DMS53 treated with DMSO at 0.1 percent for 48 hours (cell line): ENCODE measurements around the gene AZU1.

Experiments
- DNase-seq: peaks from one replicate; lab custom pipeline; 2025; ENCODE audit not compliant: unreplicated experiment; lab: John Stamatoyannopoulos, UW

AZU1 gene

GRCh38 chr19:797528-798414 lies 29.9 kb upstream of the AZU1 start:
- DNase-seq: peak; percentile 55

DNA sequence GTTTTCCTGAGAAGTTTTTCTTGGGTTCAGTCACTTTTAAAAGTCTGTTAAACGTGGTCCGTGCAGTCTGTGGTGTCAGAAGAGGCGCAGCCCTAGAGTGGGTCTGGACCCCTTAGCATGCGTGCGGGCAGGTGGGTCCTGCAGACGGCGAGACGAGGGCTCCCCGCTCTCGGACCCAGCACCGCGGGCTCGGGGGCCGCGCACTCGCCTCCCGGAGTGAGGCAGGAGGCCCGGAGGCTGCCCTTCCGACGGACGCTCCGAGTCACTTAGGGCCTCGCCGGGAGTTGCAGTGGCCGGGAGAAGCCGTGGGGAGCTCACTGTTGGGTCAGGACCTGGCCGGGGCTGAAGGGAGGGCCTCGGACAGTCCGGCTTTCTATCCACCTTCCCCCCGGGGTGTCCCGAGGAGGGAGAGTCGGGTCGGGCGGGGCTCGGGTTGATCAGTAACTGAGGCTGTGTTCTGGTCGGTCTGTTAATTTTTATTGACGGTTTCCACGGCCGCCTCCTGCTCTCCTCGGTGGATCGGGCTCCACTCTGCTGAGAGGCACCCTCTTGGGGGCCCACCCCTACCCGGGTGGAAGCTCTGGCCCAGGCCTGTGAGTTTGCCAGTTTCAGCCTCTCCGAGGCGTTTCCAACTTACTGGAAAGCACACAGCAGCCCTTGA lies 29.1 kb upstream of the AZU1 start:
- DNase-seq: no peak

DNA sequence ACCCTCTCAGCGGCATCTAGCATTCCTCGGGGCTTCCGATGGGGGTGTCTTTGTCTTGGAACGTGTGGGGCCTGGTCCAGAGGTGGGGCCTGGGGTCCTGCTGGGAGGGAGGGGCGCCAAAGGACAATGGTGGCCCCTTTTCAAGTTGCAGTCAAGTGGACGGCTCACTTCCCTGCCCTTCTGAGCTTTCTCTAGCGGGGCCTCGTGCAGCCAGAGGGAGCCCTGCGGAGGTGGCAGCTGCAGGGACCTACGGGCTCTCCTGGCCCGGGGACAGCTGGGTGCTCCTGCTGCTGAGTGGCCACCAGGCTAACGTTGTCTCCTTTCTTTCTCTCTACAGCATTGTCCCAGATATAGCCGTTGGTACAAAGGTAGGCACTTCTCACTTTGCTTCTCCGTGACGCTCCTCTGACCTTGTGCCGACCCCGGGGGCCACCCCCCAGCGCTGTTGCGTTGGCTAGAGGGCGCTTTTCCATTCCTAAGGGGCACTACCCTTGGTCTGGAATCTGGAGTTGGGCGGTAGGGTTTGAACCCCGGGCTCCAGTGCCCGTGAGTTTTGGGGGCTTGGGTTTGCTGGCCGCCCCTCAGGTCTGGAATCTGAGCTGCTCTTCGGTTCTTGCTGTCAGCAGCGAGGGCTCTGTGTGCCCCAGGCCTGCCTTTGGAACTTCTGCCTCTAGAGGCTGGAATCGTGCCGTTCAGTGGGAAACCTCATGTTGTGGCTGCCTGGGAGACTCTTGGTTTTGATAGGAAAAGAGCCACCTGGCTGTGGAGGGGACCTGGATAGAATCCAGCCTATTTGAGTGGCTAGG lies 28.4 kb upstream of the AZU1 start:
- no peak for DNase-seq

DNA sequence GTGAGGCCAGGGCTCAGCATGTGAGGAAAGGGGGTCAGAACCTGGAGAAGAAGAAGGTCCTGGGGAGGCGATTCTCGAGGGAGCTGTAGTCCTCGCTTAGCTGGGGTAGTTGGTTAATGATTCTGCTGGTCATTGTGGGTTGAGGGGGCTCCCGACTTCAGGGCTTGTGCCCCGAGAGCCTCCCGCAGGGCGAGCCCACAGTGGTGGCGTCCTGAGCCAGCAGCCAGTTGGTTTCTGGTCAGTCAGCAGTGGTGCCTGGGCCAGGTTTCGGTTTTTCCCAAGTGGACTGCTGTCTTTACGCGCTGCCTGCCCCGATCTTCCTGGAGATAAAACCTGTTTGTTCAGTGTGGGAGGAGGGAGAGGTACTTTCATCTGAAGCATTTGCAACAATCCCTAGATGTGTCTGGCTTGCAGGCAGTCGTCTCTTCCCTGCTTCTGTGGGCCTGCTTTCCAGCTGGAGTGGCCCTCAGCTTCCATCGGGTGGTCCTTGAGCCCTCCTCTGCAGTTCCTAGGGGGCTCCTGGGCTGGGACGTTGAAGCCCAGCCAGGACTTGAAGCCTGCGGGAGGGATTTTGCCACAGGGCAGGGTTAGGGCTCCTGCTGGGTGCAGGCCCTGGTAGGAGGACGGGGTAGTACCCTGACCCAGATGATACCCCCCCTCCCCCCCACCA lies 27.1 kb upstream of the AZU1 start:
- DNase-seq: no peak

DNA sequence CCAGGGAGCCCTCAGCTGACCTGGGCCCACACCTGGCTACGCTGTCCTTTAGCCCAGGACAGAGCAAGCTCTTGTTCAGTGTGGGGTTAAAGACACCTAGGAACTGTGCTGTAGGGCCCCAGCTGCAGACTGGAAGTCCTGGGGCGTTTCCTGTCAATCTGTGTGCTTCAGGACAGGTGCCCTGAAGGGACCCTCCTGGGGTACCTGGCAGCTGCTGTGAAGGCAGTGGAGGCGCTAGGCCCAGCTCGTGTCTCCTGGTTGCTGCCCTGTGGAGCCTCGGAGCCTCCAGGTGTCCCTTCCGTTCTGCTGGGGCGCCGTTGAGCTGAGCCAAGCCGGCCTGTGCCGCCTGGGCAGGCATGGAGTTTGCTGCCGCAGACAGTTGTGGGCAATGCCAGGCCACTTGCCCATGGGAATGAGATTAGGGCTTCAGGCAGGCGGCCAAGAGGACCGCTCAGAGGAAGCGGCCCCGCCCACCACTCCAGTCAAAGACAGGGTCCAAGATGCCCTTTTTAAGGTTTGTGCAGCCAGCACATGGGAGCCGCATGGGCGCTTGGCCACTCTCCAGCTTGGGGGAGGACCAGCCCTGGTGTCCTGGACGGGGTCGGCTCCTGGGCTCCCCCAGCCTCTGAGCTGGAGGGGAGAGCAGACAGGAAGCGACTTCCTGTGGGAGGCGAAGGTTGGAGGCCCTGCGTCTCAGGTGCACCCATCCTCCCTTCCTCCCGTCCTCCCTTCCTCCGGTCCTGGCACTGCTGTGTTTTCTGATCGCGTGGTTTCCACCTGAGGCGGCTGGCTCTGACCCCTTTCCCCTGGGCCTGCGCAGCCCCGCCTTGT lies 26.4 kb upstream of the AZU1 start:
- DNase-seq: no peak

DNA sequence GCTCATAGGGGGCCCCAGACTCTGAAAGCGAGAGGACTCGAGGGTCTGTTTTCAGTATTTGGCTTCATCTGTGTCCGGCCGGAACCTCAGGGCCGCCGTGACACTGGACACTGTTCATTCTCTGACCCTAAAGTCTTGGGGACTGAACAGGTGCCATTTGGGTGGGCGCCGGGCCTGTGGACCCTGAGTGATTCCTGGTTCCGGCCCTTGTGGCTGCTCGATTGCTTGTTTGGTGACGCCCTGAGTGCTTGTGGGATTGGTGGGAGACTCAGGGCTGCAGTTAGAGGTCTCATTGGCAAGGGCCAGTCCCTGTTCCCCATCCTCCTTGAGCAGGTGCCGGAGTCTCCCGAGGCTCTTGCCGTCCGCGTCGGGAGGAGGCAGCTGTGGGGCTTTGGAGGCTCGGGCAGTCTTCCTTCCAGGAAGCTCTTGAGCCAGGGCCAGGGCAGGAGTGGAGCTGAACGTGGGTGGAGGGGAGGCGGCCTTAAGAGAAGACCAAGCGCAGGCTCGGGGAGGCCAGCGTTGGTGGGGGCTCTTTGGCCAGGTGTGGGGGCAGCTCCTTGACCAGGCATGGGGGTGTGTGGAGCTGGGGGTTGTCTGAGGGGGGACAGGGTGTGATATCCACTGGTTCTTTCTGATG lies 25.7 kb upstream of the AZU1 start:
- no peak for DNase-seq

GRCh38 chr19:802498-803098 lies 25.0 kb upstream of the AZU1 start:
- no peak for DNase-seq

GRCh38 chr19:803099-803561 lies 24.5 kb upstream of the AZU1 start:
- DNase-seq: no peak

DNA sequence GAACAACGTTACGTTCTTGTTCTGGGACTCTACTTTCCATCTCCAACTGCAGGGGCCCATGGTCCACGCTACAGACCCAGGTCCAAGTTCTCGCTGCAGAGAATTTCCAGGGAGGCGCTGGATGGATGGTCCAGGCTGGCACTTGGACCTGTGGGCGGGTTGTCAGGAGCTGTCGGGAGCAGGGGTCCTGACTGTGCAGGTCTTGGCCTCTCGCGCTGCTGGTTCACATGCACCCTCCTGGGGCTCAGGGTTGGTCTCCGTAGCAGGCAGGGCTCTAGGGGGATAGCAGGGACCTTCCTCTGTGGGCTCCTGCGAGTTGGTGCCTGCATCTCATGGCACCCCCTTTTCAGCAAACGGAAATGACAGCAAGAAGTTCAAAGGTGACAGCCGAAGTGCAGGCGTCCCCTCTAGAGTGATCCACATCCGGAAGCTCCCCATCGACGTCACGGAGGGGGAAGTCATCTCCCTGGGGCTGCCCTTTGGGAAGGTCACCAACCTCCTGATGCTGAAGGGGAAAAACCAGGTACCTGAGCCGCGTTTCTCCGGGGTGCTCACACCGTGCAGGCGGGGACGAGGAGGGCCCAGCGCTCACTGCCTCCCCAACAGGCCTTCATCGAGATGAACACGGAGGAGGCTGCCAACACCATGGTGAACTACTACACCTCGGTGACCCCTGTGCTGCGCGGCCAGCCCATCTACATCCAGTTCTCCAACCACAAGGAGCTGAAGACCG lies 23.8 kb upstream of the AZU1 start:
- no peak for DNase-seq

- DNase-seq: no peak
Observed at GRCh38 chr19:804419-805165, 23.0 kb upstream of the AZU1 start.

DNA sequence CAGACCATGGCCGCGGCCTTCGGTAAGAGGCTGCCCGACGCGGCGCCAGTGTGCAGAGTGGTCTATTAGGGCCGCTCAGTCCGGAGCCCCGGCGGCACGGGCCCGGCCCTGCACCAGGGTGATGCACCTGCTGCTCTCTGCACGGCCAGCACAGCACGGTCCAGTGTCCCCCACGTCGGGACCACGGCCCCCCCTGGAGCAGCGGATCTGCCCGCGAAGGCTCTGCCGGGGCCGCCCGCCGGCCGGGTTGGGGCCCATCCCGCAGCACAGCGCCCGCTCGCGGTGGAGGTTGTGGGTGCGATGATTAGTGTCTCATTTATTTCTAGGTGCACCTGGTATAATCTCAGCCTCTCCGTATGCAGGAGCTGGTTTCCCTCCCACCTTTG lies 22.5 kb upstream of the AZU1 start:
- DNase-seq: no peak

DNA sequence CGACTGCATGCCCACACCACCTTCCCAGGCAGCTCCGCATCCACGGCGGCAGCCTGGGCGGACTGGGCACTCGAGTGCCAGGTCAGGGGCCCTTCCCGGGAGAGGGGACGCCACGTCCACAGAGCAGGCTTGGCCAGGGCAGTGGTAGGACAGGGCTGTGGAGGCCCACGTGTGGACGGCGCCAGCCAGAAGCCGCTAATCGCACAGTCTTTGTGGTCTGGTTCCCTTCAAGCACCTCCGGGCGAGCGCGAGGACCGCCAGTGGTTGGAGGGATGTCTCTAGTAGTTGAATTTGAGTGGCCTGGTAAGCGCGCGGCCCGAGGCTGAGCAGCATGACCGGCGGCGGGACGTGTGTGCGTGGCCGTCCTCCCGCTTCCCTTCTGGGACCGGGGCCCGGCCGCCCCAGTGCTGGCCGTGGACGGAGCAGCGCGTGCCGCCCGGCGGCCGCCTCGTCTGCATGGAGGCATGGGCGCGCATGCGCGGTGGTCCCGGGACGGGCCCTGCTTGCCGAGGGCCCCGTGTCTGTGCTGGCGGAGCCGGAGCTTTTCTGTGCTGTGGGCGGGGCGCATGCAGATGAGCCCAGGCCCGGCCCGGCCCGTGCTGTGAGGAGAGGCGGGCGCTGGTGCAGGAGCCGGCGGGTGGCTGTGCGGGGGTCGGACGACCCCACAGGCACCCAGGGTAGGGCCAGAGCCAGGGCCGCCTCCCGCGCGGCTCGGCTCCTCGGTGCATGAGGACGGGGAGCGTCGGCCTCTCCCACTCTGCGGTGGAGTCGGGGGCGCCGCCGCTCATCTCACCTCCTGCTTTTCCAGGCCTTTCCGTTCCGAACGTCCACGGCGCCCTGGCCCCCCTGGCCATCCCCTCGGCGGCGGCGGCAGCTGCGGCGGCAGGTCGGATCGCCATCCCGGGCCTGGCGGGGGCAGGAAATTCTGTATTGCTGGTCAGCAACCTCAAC lies 21.8 kb upstream of the AZU1 start:
- DNase-seq: no peak

DNA sequence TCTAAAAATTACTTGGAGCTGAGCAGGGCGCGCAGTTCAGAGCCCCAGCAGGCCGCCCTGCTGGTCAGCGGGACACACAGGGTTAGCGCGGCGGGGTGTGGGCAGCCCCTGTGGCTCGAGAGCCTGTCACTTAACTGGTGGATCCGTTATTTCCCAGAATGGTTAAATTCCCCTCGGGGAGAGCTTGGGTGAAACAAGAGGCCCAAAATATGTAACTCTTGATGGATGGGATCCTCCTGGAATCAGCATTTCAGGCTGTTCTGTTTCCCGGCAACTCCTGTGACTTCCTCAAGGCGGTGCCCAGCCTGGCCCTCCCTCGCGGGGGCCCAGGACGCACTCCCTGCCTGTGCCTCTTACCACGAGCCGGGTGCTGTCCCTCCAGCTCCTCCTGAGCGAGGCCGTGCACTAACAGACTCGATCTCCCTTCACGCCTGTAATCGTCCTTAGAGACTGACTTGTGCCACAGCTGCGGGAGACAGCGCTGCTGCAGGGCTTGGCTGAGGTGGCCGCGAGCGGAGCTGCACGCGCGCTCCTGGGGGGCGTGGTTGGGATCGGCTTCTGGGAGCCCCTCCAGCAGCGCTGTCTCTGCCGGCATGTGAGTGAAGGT lies 20.7 kb upstream of the AZU1 start:
- no peak for DNase-seq

GRCh38 chr19:807627-808422 lies 19.8 kb upstream of the AZU1 start:
- no peak for DNase-seq

- DNase-seq: no peak
Observed at GRCh38 chr19:808423-808775, 19.2 kb upstream of the AZU1 start.
